ENCODE results near the gene JAM2.
A peak's percentile ranks its signal among the peaks of the same experiment; 100 is the strongest.

DNA sequence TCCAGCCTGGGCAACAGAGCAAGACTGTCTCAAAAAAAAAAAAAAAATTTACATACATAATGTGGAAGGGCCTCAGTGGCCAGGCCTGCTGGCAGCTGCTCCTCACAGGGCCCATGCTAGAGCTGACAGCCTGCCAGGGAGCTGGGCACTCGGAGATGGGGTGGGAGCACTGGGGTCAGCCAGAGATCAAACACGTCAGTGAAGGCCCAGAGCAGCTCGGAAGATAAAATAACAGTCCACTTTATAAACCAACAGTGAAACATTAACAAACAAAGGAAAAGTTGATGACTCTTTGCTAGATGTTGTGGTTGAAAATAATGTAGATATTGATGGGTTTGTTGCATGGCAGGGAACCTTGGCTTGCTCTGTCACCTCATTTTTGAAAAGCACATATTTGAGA lies 52.9 kb downstream of the JAM2 start:
- TF ChIP-seq, protein P1, sequence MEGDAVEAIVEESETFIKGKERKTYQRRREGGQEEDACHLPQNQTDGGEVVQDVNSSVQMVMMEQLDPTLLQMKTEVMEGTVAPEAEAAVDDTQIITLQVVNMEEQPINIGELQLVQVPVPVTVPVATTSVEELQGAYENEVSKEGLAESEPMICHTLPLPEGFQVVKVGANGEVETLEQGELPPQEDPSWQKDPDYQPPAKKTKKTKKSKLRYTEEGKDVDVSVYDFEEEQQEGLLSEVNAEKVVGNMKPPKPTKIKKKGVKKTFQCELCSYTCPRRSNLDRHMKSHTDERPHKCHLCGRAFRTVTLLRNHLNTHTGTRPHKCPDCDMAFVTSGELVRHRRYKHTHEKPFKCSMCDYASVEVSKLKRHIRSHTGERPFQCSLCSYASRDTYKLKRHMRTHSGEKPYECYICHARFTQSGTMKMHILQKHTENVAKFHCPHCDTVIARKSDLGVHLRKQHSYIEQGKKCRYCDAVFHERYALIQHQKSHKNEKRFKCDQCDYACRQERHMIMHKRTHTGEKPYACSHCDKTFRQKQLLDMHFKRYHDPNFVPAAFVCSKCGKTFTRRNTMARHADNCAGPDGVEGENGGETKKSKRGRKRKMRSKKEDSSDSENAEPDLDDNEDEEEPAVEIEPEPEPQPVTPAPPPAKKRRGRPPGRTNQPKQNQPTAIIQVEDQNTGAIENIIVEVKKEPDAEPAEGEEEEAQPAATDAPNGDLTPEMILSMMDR (IDR thresholded peaks at IDR 0.05), result no peak
- peak in 1 of 2 donors; percentile 43 for TF ChIP-seq POLR2AphosphoS5 (IDR thresholded peaks at IDR 0.05)
- TF ChIP-seq POLR2A (IDR thresholded peaks at IDR 0.05), result no peak
